Measurements from ENCODE around the gene APOA4.
"Not testable (repeated sequence)": the region's sequence is repeated elsewhere in the genome, so short reads cannot be mapped to it uniquely, and the experiment has no call there.

The APOA4 gene

GRCh38 chr11:116814502-116814901, 8.6 kb downstream of the APOA4 start:
- H3K9ac ChIP-seq (ENCODE audit: low read depth, low read length), result no peak overlapping the region
- no peaks in the 10 kb centered on the region for H3K4me1 ChIP-seq (ENCODE audit: control insufficient read depth, insufficient read depth, low read length)
- H3K4me3 ChIP-seq (ENCODE audit: low read depth, low read length), result no peak overlapping the region
- H3K27ac ChIP-seq (ENCODE audit: low read depth, low read length), result no peak overlapping the region
- no peaks in the 10 kb centered on the region for H3K27me3 ChIP-seq (ENCODE audit: control insufficient read depth, insufficient read depth, low read length)
- no peaks in the 10 kb centered on the region for H3K9me3 ChIP-seq (ENCODE audit: control insufficient read depth, insufficient read depth, low read length)
- H3K36me3 ChIP-seq (ENCODE audit: control insufficient read depth, insufficient read depth, low read length), result no peaks in the 10 kb centered on the region

DNA sequence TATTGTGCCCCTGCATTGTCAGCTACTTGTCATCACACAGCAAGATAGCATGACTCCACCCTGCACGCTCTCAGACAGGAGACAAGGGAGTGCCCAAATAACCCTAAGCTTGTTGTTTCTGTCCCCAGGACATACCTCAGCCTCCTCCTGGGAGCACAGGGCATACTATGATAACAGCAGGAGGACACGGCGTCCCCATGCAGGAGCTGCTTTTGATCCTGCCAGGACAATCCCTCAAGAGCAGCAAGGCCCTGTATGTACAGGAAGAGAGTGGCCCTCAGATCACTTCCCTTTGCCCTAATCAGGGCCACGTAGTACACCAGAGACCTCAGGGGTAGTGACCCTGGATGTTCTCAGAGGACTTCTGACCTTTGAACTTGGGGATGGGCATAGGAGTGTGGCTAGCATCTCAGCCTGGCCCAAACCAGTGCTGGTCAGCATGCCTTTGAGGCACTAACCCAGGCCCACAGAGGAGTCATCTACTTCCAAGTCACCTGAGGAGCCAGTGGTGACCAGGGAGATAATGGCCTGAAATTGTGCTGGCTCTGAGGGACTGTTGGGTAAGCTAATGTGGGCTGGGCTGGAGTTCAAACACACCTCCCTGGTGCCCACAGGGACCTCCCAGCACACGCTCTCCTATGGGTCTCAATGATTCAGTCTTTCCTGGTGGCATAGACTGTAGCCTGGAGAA, 9.2 kb downstream of the APOA4 start:
- Histone ChIP-seq H3K9ac (ENCODE audit: low read depth, low read length) (no peak overlapping the region), H3K4me3 (ENCODE audit: low read depth, low read length) (no peak overlapping the region), H3K9me3 (ENCODE audit: control insufficient read depth, insufficient read depth, low read length) (no peaks in the 10 kb centered on the region), H3K27ac (ENCODE audit: low read depth, low read length) (peak overlapping the region; percentile 14), H3K27me3 (ENCODE audit: control insufficient read depth, insufficient read depth, low read length) (no peaks in the 10 kb centered on the region), H3K36me3 (ENCODE audit: control insufficient read depth, insufficient read depth, low read length) (no peaks in the 10 kb centered on the region), H3K4me1 (ENCODE audit: control insufficient read depth, insufficient read depth, low read length) (no peaks in the 10 kb centered on the region)

GRCh38 chr11:116813170-116813569, 9.9 kb downstream of the APOA4 start:
- peak overlapping the region; percentile 7 for H3K27ac ChIP-seq (ENCODE audit: low read depth, low read length)
- H3K4me3 ChIP-seq (ENCODE audit: low read depth, low read length), result no peak overlapping the region
- H3K27me3 ChIP-seq (ENCODE audit: control insufficient read depth, insufficient read depth, low read length), result no peaks in the 10 kb centered on the region
- H3K9me3 ChIP-seq (ENCODE audit: control insufficient read depth, insufficient read depth, low read length), result no peaks in the 10 kb centered on the region
- no peak overlapping the region for H3K9ac ChIP-seq (ENCODE audit: low read depth, low read length)
- H3K36me3 ChIP-seq (ENCODE audit: control insufficient read depth, insufficient read depth, low read length), result no peaks in the 10 kb centered on the region
- H3K4me1 ChIP-seq (ENCODE audit: control insufficient read depth, insufficient read depth, low read length), result no peaks in the 10 kb centered on the region

- H3K9me3 ChIP-seq (ENCODE audit: control insufficient read depth, insufficient read depth, low read length), result no peaks in the 10 kb centered on the region
- no peaks in the 10 kb centered on the region for H3K27me3 ChIP-seq (ENCODE audit: control insufficient read depth, insufficient read depth, low read length)
- H3K27ac ChIP-seq (ENCODE audit: low read depth, low read length), result no peak overlapping the region
- H3K4me1 ChIP-seq (ENCODE audit: control insufficient read depth, insufficient read depth, low read length), result no peaks in the 10 kb centered on the region
- no peak overlapping the region for H3K4me3 ChIP-seq (ENCODE audit: low read depth, low read length)
- H3K9ac ChIP-seq (ENCODE audit: low read depth, low read length), result no peak overlapping the region
- no peaks in the 10 kb centered on the region for H3K36me3 ChIP-seq (ENCODE audit: control insufficient read depth, insufficient read depth, low read length)
These were observed 11.0 kb downstream of the APOA4 start for GRCh38 chr11:116812109-116812508.

DNA sequence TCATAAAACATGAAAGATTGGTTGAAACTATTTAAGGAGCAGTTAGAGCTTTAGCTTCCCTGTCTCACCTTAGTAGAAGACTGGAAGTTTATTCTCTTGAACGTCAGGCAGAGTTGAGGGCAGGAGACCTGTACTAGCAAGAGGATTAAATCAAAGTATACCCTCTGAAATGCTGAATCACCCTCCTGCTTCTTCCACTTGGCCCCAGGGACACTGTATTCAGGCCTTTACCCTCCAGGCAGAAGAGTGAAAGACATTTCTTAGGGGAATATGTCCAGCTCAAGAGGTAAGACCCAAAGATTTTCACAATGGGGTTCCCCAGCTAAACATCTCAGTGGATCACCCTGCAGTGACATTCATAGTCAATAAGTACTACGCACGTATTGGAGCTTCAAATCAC, 11.9 kb downstream of the APOA4 start:
- Histone ChIP-seq H3K4me1 (ENCODE audit: control insufficient read depth, insufficient read depth, low read length) (no peaks in the 10 kb centered on the region), H3K4me3 (ENCODE audit: low read depth, low read length) (no peak overlapping the region), H3K27ac (ENCODE audit: low read depth, low read length) (no peak overlapping the region), H3K36me3 (ENCODE audit: control insufficient read depth, insufficient read depth, low read length) (no peaks in the 10 kb centered on the region), H3K9me3 (ENCODE audit: control insufficient read depth, insufficient read depth, low read length) (no peaks in the 10 kb centered on the region), H3K9ac (ENCODE audit: low read depth, low read length) (no peak overlapping the region), H3K27me3 (ENCODE audit: control insufficient read depth, insufficient read depth, low read length) (no peaks in the 10 kb centered on the region)

- Histone ChIP-seq H3K9ac (ENCODE audit: low read depth, low read length) (no peak overlapping the region), H3K27me3 (ENCODE audit: control insufficient read depth, insufficient read depth, low read length) (no peaks in the 10 kb centered on the region), H3K27ac (ENCODE audit: low read depth, low read length) (no peak overlapping the region), H3K4me1 (ENCODE audit: control insufficient read depth, insufficient read depth, low read length) (no peaks in the 10 kb centered on the region), H3K4me3 (ENCODE audit: low read depth, low read length) (no peak overlapping the region), H3K9me3 (ENCODE audit: control insufficient read depth, insufficient read depth, low read length) (no peaks in the 10 kb centered on the region), H3K36me3 (ENCODE audit: control insufficient read depth, insufficient read depth, low read length) (no peaks in the 10 kb centered on the region)
These were observed 14.6 kb downstream of the APOA4 start for GRCh38 chr11:116808262-116809175.

GRCh38 chr11:116807601-116808261, 15.4 kb downstream of the APOA4 start:
- Histone ChIP-seq H3K36me3 (ENCODE audit: control insufficient read depth, insufficient read depth, low read length) (no peaks in the 10 kb centered on the region), H3K9me3 (ENCODE audit: control insufficient read depth, insufficient read depth, low read length) (no peaks in the 10 kb centered on the region), H3K27ac (ENCODE audit: low read depth, low read length) (no peak overlapping the region), H3K27me3 (ENCODE audit: control insufficient read depth, insufficient read depth, low read length) (no peaks in the 10 kb centered on the region), H3K4me3 (ENCODE audit: low read depth, low read length) (no peak overlapping the region), H3K9ac (ENCODE audit: low read depth, low read length) (no peak overlapping the region), H3K4me1 (ENCODE audit: control insufficient read depth, insufficient read depth, low read length) (no peaks in the 10 kb centered on the region)

DNA sequence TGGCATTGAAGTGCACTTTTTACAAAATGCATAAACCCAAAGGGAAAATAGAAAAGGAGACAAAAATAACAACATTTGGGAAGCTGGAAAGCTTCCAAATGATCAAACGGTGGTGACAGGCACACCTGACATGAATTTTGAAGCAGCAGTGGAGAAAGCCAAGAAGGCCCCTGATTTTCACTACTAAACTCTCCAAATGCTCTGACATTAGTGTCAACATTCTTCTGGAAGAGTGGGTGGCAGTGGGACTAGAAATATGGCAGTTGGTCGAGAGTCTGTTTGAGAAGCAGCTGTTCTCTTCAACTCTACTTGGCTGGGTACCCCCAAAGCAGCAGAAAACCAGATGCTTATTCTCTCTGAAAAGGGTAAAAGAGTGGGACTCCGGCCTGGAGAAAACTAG, 19.1 kb downstream of the APOA4 start:
- Histone ChIP-seq H3K27ac (ENCODE audit: low read depth, low read length) (no peak overlapping the region), H3K36me3 (ENCODE audit: control insufficient read depth, insufficient read depth, low read length) (no peaks in the 10 kb centered on the region), H3K4me1 (ENCODE audit: control insufficient read depth, insufficient read depth, low read length) (no peaks in the 10 kb centered on the region), H3K4me3 (ENCODE audit: low read depth, low read length) (no peak overlapping the region), H3K9me3 (ENCODE audit: control insufficient read depth, insufficient read depth, low read length) (no peaks in the 10 kb centered on the region), H3K9ac (ENCODE audit: low read depth, low read length) (no peak overlapping the region), H3K27me3 (ENCODE audit: control insufficient read depth, insufficient read depth, low read length) (no peaks in the 10 kb centered on the region)

GRCh38 chr11:116801662-116802061, 21.4 kb downstream of the APOA4 start:
- not testable (repeated sequence) for H3K9me3 ChIP-seq (ENCODE audit: control insufficient read depth, insufficient read depth, low read length); H3K4me1 ChIP-seq (ENCODE audit: control insufficient read depth, insufficient read depth, low read length); H3K4me3 ChIP-seq (ENCODE audit: low read depth, low read length); H3K36me3 ChIP-seq (ENCODE audit: control insufficient read depth, insufficient read depth, low read length); H3K27ac ChIP-seq (ENCODE audit: low read depth, low read length); H3K27me3 ChIP-seq (ENCODE audit: control insufficient read depth, insufficient read depth, low read length); H3K9ac ChIP-seq (ENCODE audit: low read depth, low read length)

DNA sequence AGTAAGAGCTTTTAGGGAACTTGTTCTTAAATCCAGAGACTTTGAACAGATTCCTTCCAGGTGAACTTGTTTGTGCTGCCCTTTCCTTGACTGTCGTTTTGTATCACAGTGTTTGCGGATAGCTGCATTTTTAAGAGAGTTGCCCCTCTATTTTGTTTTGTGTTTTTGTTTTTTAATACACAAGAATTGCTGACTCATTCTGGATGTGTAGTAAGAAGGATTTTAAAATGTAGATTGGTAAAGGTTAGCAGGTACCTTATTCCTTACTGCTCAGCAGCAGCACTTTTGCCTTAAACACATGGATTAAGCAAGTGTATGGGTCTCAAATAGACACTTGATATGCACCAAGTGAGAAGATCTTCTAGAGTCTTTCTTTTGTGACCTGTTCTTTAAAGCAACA, 22.5 kb downstream of the APOA4 start:
- H3K27ac ChIP-seq (ENCODE audit: low read depth, low read length), result no peak overlapping the region
- H3K9me3 ChIP-seq (ENCODE audit: control insufficient read depth, insufficient read depth, low read length), result no peaks in the 10 kb centered on the region
- no peaks in the 10 kb centered on the region for H3K36me3 ChIP-seq (ENCODE audit: control insufficient read depth, insufficient read depth, low read length)
- no peaks in the 10 kb centered on the region for H3K27me3 ChIP-seq (ENCODE audit: control insufficient read depth, insufficient read depth, low read length)
- no peaks in the 10 kb centered on the region for H3K4me1 ChIP-seq (ENCODE audit: control insufficient read depth, insufficient read depth, low read length)
- no peak overlapping the region for H3K4me3 ChIP-seq (ENCODE audit: low read depth, low read length)
- no peak overlapping the region for H3K9ac ChIP-seq (ENCODE audit: low read depth, low read length)

GRCh38 chr11:116798368-116798767, 24.7 kb downstream of the APOA4 start:
- Histone ChIP-seq H3K9ac (ENCODE audit: low read depth, low read length) (no peak overlapping the region), H3K36me3 (ENCODE audit: control insufficient read depth, insufficient read depth, low read length) (no peaks in the 10 kb centered on the region), H3K27me3 (ENCODE audit: control insufficient read depth, insufficient read depth, low read length) (no peaks in the 10 kb centered on the region), H3K4me1 (ENCODE audit: control insufficient read depth, insufficient read depth, low read length) (no peaks in the 10 kb centered on the region), H3K27ac (ENCODE audit: low read depth, low read length) (no peak overlapping the region), H3K4me3 (ENCODE audit: low read depth, low read length) (no peak overlapping the region), H3K9me3 (ENCODE audit: control insufficient read depth, insufficient read depth, low read length) (no peaks in the 10 kb centered on the region)
